Activated CD8-positive, alpha-beta memory T cell treated with anti-CD3 and anti-CD28 coated beads, Interleukin-2, amount 50 U/mL, for 1 hour (primary cell): Measurements from ENCODE around the gene KRTAP5-3.

Experiments
- DNase-seq: peaks from one replicate; pipeline ENCODE4 v3.0.0-alpha.2; 2020; ENCODE audit errors: extremely low read depth

Gene KRTAP5-3

GRCh38 chr11:1643146-1643690 is 35.0 kb upstream of the KRTAP5-3 start:
- DNase-seq, result no peak

GRCh38 chr11:1642288-1643145 is 34.3 kb upstream of the KRTAP5-3 start:
- no peak for DNase-seq

GRCh38 chr11:1641096-1641495 is 32.8 kb upstream of the KRTAP5-3 start:
- DNase-seq, result no peak

- no peak for DNase-seq
Measured at GRCh38 chr11:1640076-1640946, 32.0 kb upstream of the KRTAP5-3 start.

- no peak for DNase-seq
Measured at GRCh38 chr11:1639666-1640065, 31.4 kb upstream of the KRTAP5-3 start.

- DNase-seq, result no peak
Measured at GRCh38 chr11:1639102-1639620, 30.9 kb upstream of the KRTAP5-3 start.

- no peak for DNase-seq
Measured at GRCh38 chr11:1638344-1638743, 30.1 kb upstream of the KRTAP5-3 start.

- DNase-seq, result no peak
Measured at GRCh38 chr11:1637628-1638027, 29.4 kb upstream of the KRTAP5-3 start.

- DNase-seq, result no peak
Measured at GRCh38 chr11:1636291-1636950, 28.2 kb upstream of the KRTAP5-3 start.

- no peak for DNase-seq
Measured at GRCh38 chr11:1633864-1634263, 25.6 kb upstream of the KRTAP5-3 start.

- no peak for DNase-seq
Measured at GRCh38 chr11:1632053-1632714, 23.9 kb upstream of the KRTAP5-3 start.

- no peak for DNase-seq
Measured at GRCh38 chr11:1631066-1631568, 22.9 kb upstream of the KRTAP5-3 start.

GRCh38 chr11:1630271-1630670 is 22.0 kb upstream of the KRTAP5-3 start:
- no peak for DNase-seq

GRCh38 chr11:1629326-1630185 is 21.3 kb upstream of the KRTAP5-3 start, which contains the start of gene KRTAP5-5:
KRTAP5-5 (plus strand) TSS chr11:1629775; CDS start chr11:1629841, 66 bp downstream.
- no peak for DNase-seq

GRCh38 chr11:1628506-1629325 is 20.5 kb upstream of the KRTAP5-3 start:
- no peak for DNase-seq

- no peak for DNase-seq
Measured at GRCh38 chr11:1625541-1625940, 17.3 kb upstream of the KRTAP5-3 start.

GRCh38 chr11:1624621-1625020 is 16.4 kb upstream of the KRTAP5-3 start:
- DNase-seq, result no peak

GRCh38 chr11:1623716-1624115 is 15.5 kb upstream of the KRTAP5-3 start:
- no peak for DNase-seq

GRCh38 chr11:1622086-1622485 is 13.8 kb upstream of the KRTAP5-3 start, which contains the start of gene KRTAP5-4:
KRTAP5-4 (minus strand) TSS chr11:1622138; CDS start chr11:1622093, 45 bp downstream.
- DNase-seq, result no peak
